K562 (cell line): ENCODE results near the gene CDK9. TPM values are rescaled to one million over a fixed set of nuclear protein-coding genes. Genes with fewer than 3 reads are reported as not detected.

ENCODE experiments used
- ATAC-seq: fragments of 200-7000 bp; cut with Tn5 transposase; 3 replicates; pipeline ENCODE4 v1.9.1; 2020; ENCODE audit warnings: moderate library complexity
- BruUV-seq: library from RNA; stranded (reverse); fragments of 400-500 nt; replicated peaks from 2 replicates; lab custom pipeline; 2021; lab: Mats Ljungman, UMichigan
- CTCF ChIA-PET: fragments of 300-600 bp; formaldehyde crosslinking; extraction: SDS; loops from one replicate; lab custom pipeline; 2021; ENCODE audit warnings: low intra/inter-chr PET ratio; lab: Yijun Ruan, JAX
- POLR2A ChIA-PET: fragments of 300-600, 350-650 bp; sonication (Branson Sonifier 250); formaldehyde crosslinking; extraction: SDS; loops from one replicate; lab custom pipeline; 2021; ENCODE audit warnings: antibody characterized with exemption, inconsistent platforms; lab: Yijun Ruan, JAX
- DNase-seq, 4 experiments: peaks; one replicate each; pipeline versions ENCODE4 v3.0.0 to v3.0.0-alpha.2; 2011 to 2018; ENCODE audit warnings: low spot score in 3 of 4, mixed read lengths in 3 of 4; ENCODE audit errors: extremely low read depth in 1 of 4
- FAIRE-seq: peaks from 2 replicates; lab custom pipeline; 2011; peaks lifted over from hg19 to GRCh38; lab: Jason Lieb, UNC
- H2AFZ ChIP-seq: 2 replicates; pipeline ENCODE4 v1.6.0; 2011; ENCODE audit warnings: low read depth, low read length, control low read depth, inconsistent platforms
- H3K27ac ChIP-seq: fragments of 200-600 bp; 3 replicates; pipeline ENCODE4 v1.8.0; 2011; ENCODE audit warnings: low read depth, mild to moderate bottlenecking, control low read depth, inconsistent platforms, low read length, moderate library complexity, mixed read lengths; ENCODE audit errors: extremely low read depth
- H3K27me3 ChIP-seq, 2 experiments: fragments of 300-600 bp in 1 of 2; 2 replicates in 1 of 2; 3 replicates in 1 of 2; pipeline versions ENCODE4 v1.6.0 to v1.8.0; 2011; ENCODE audit warnings: inconsistent platforms in 2 of 2, low read length in 2 of 2, mild to moderate bottlenecking in 1 of 2, mixed read lengths in 1 of 2, moderate library complexity in 1 of 2; ENCODE audit not compliant: control insufficient read depth in 2 of 2, insufficient read depth in 2 of 2
- H3K36me3 ChIP-seq: fragments of 300-600 bp; 3 replicates; pipeline ENCODE4 v1.8.0; 2011; ENCODE audit warnings: mild to moderate bottlenecking, low read length, inconsistent platforms; ENCODE audit not compliant: control insufficient read depth, insufficient read depth
- H3K4me1 ChIP-seq, 2 experiments: fragments of 200-600 bp in 1 of 2; replicated peaks in 1 of 2; 2 replicates in 1 of 2; 3 replicates in 1 of 2; pipeline versions ENCODE4 v1.5.1 to v1.8.0; 2011; ENCODE audit warnings: inconsistent platforms in 2 of 2, low read length in 2 of 2, mild to moderate bottlenecking in 1 of 2, mixed read lengths in 1 of 2, moderate library complexity in 1 of 2; ENCODE audit not compliant: control insufficient read depth in 2 of 2, insufficient read depth in 2 of 2
- H3K4me2 ChIP-seq: 2 replicates; pipeline ENCODE4 v1.6.1; 2011; ENCODE audit warnings: low read length, control low read depth, inconsistent platforms, mixed read lengths; ENCODE audit not compliant: insufficient read depth
- H3K4me3 ChIP-seq: fragments of 200-600 bp; sonication (generic), shearing (Covaris generic); 2 replicates; pipeline ENCODE4 v1.5.1; 2016; ENCODE audit warnings: control low read depth, inconsistent platforms
- H3K79me2 ChIP-seq: fragments of 200-600 bp; 3 replicates; pipeline ENCODE4 v1.8.0; 2011; ENCODE audit warnings: low read length, inconsistent platforms; ENCODE audit not compliant: control insufficient read depth, insufficient read depth
- H3K9ac ChIP-seq, 2 experiments: 2 replicates each; pipeline versions ENCODE4 v1.6.0 to v1.6.1; 2011; ENCODE audit warnings: low read depth in 2 of 2, low read length in 2 of 2, control low read depth in 1 of 2, inconsistent platforms in 1 of 2, mild to moderate bottlenecking in 1 of 2, mixed read lengths in 1 of 2; ENCODE audit not compliant: insufficient read depth in 1 of 2
- H3K9me1 ChIP-seq: one replicate; pipeline ENCODE4 v1.6.0; 2011; ENCODE audit warnings: inconsistent platforms, mild to moderate bottlenecking, low read length, moderate library complexity; ENCODE audit not compliant: control insufficient read depth, insufficient read depth
- H3K9me3 ChIP-seq: replicated peaks from 2 replicates; pipeline ENCODE4 v1.5.1; 2011; ENCODE audit warnings: low read depth, low read length, inconsistent platforms; ENCODE audit not compliant: control insufficient read depth, insufficient read depth
- H4K20me1 ChIP-seq: replicated peaks from 2 replicates; pipeline ENCODE4 v1.6.1; 2011; ENCODE audit warnings: low read length, inconsistent platforms, mixed read lengths; ENCODE audit not compliant: control insufficient read depth, insufficient read depth
- ETV6 ChIP-seq, 3 experiments: fragments of 150-350 bp in 1 of 3; sonication (generic) in 1 of 3; formaldehyde crosslinking in 1 of 3; IDR thresholded peaks; 2 replicates each; pipeline versions ENCODE4 v1.6.1 to v1.8.0; 2014 to 2022; ENCODE audit warnings: borderline replicate concordance in 2 of 3, low read depth in 2 of 3, antibody characterized with exemption in 1 of 3, low read length in 1 of 3, mild to moderate bottlenecking in 1 of 3, missing genetic modification reagents in 1 of 3
- KLF1 ChIP-seq: fragments of 450-650 bp; IDR thresholded peaks from 2 replicates; pipeline ENCODE4 v1.6.1; 2016; ENCODE audit warnings: missing genetic modification characterization, missing compliant biosample characterization
- NCOA2 ChIP-seq, 2 experiments: fragments of 450-650 bp; IDR thresholded peaks; 2 replicates each; pipeline ENCODE4 v1.6.1; 2018; ENCODE audit warnings: mild to moderate bottlenecking in 2 of 2, moderate library complexity in 1 of 2; ENCODE audit not compliant: partially characterized antibody in 2 of 2
- NCOR1 ChIP-seq: fragments of 450-650 bp; IDR thresholded peaks from 2 replicates; pipeline ENCODE4 v1.6.1; 2016; ENCODE audit warnings: mild to moderate bottlenecking, moderate library complexity
- RB1 ChIP-seq: fragments of 450-650 bp; IDR thresholded peaks from 2 replicates; pipeline ENCODE4 v1.6.1; 2017; ENCODE audit warnings: low read depth, mild to moderate bottlenecking
- SPI1 ChIP-seq: IDR thresholded peaks from 2 replicates; pipeline ENCODE4 v1.6.1; 2011; ENCODE audit warnings: low read depth, low read length, control low read depth, borderline replicate concordance
- SUPT5H ChIP-seq: fragments of 450-650 bp; IDR thresholded peaks from 2 replicates; pipeline ENCODE4 v1.6.1; 2016
- ZNF217 ChIP-seq: sonication (generic); formaldehyde crosslinking; IDR thresholded peaks from 2 replicates; pipeline ENCODE4 v1.8.0; 2022; ENCODE audit warnings: mild to moderate bottlenecking, missing genetic modification reagents
- ZNF239 ChIP-seq: fragments of 250-450 bp; sonication (Bioruptor Pico); IDR thresholded peaks from 2 replicates; pipeline ENCODE4 v1.4.0; 2020; ENCODE audit warnings: mild to moderate bottlenecking
- ZNF408 ChIP-seq: fragments of 250-450 bp; sonication (Bioruptor Pico); IDR thresholded peaks from 2 replicates; pipeline ENCODE4 v1.4.0; 2020; ENCODE audit warnings: low read depth, mild to moderate bottlenecking, moderate library complexity
- WGBS: fragments of 100-300 bp; shearing (Covaris generic); methylation state at CpG from one replicate; pipeline ENCODE4 v1.1.6; 2016; ENCODE audit warnings: low coverage, mixed read lengths; ENCODE audit not compliant: insufficient coverage; ENCODE audit errors: missing lambda C conversion rate; 5-methylcytosine and 5-hydroxymethylcytosine counted together
- in situ Hi-C: fragments of 300-500 bp; cut with MboI; formaldehyde crosslinking; loops from 4 replicates; pipeline ENCODE4 v1.15.0; 2018; ENCODE audit warnings: inconsistent platforms, mixed read lengths
- intact Hi-C: fragments of 100-400 bp; cut with micrococcal nuclease; formaldehyde crosslinking; loops from 2 replicates; pipeline ENCODE4 v1.14.2; 2022
- polyA plus RNA-seq, 8 experiments: library from polyadenylated mRNA; depleted of rRNA in 4 of 8; stranded (reverse) in 5 of 8; unstranded in 3 of 8; fragments of >200 nt; fragmentation: Nextera tagmentation in 2 of 8; fragmentation: Illumina TruSeq in 1 of 8; extraction: Ambion mirVana in 2 of 8; extraction: Trizol in 1 of 8; gene quantifications; 2 replicates each; pipeline versions ENCODE4 v1.2.1 to v1.2.3, GENCODE V29; 2011 to 2014; ENCODE audit warnings: inconsistent platforms in 1 of 8, missing spikeins in 1 of 8
- total RNA-seq, 7 experiments: library from RNA; depleted of rRNA in 6 of 7; stranded (reverse); fragments of >200 nt in 6 of 7; fragmentation: Illumina TruSeq in 2 of 7; extraction: Trizol in 2 of 7; gene quantifications; 2 replicates each; pipeline versions ENCODE4 v1.2.1 to v1.2.3, GENCODE V29; 2011 to 2021; ENCODE audit warnings: low replicate concordance in 1 of 7
- TF ChIP-seq, protein P1 (sequence below): fragments of 450-650 bp; IDR thresholded peaks from 2 replicates; pipeline ENCODE4 v1.7.0; 2016; ENCODE audit warnings: borderline replicate concordance
- TF ChIP-seq, protein P2 (sequence below): fragments of 450-650 bp; IDR thresholded peaks from 2 replicates; pipeline ENCODE4 v1.6.1; 2018; ENCODE audit not compliant: partially characterized antibody
- TF ChIP-seq, protein P3 (sequence below): fragments of 250-450 bp; sonication (Bioruptor Pico); IDR thresholded peaks from 2 replicates; pipeline ENCODE4 v1.8.0; 2022; ENCODE audit warnings: moderate library complexity, mild to moderate bottlenecking, inconsistent platforms

CDK9 gene
- total and polyA plus RNA-seq, 9 of the 15 experiments (the other 6 are each of a cell fraction or from before 2014, with no cell fraction given): 4.2 to 78.6 (median 33.0) TPM

DNA sequence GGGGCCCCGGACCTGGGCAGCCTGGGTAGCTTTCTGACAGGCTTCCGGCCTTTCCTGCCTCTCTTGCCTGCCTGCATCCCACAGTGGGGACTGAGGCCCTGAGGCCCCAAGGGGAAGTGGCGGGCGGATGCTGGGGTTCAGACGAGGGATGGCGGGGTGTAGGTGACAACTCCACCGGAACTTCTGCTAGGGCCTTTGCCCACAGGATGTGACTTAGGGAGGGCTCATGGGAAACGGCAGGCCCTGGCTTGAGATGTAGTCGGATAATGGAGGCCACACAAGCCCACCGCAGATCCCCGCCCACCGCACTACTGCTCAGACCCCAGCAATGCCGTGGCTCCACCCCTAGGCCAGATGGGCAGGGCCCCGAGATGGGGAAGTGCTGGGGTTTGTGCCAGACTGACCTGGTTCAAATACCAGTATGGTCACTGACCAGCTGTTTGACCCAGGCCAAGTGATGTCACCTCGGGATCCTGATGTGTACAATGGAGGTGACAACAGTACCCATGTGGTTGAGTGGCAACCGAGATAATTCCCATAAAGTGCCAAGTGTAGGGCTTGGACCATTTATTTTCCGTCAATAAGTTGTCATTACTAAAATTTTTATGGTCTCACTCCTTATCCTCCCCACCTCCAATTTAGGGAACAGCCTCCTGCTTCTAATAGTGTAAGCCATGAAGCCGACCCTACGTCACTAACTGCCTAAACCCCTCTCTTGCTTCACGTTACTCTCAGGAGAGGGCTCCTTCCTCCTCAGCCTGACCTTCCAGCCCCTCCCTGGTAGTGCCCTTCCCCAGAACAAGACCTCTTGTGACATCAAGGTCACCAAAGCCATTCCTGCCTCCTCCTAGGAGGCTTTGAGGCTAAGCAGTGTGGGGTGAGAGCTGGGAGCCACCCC, 2.5 kb upstream of the CDK9 start:
- peaks cover 16% of the 10 kb centered on the region for H3K36me3 ChIP-seq
- 70% methylated on average over 20 of the region's 20 CpGs for WGBS
- ChIA-PET CTCF (interaction anchor here (2.3 to 4.8 kb wide), 2 partner anchors 20 to 48 kb away, joined by 15 to 46 read pairs; partner anchors contain the start of gene TOR2A), POLR2A (interaction anchor here (0.6 to 1.2 kb wide), 3 partner anchors 12 to 52 kb away, joined by 3 to 4 read pairs (median 4); partner anchors contain the start of gene TOR2A)
- H3K9ac ChIP-seq: peak overlapping the region in 1 of 2 experiments; percentile 14; a peak in 1 of 4 replicates
- no peak overlapping the region for H3K27ac ChIP-seq
- in situ Hi-C loops: loop anchor here (5.0 kb wide), 1 partner anchor 46 kb away; the partner anchor contains the start of gene TOR2A
- intact Hi-C loops: loop anchor here (2.0 kb wide), 1 partner anchor 87 kb away; no protein-coding TSS in a partner anchor
- peaks cover 20% of the 10 kb centered on the region for H4K20me1 ChIP-seq
- H3K9me3 ChIP-seq: no peaks in the 10 kb centered on the region
- H3K27me3 ChIP-seq: no peaks in the 10 kb centered on the region
- no TSS peak for BruUV-seq
- DNase-seq (no peak), FAIRE-seq (no peak), ATAC-seq (no peak)
- H3K4me1 ChIP-seq: peaks cover 20 to 48% of the 10 kb centered on the region in 2 experiments
- no peaks in the 10 kb centered on the region for H3K9me1 ChIP-seq
- H3K79me2 ChIP-seq: peaks cover 26% of the 10 kb centered on the region
- no peak overlapping the region for H3K4me3 ChIP-seq
- no peak overlapping the region for H3K4me2 ChIP-seq
- 0 out of 2 replicates have a peak overlapping the region, but pooled peaks have one; percentile 48 for H2AFZ ChIP-seq
- TF ChIP-seq, protein P1, sequence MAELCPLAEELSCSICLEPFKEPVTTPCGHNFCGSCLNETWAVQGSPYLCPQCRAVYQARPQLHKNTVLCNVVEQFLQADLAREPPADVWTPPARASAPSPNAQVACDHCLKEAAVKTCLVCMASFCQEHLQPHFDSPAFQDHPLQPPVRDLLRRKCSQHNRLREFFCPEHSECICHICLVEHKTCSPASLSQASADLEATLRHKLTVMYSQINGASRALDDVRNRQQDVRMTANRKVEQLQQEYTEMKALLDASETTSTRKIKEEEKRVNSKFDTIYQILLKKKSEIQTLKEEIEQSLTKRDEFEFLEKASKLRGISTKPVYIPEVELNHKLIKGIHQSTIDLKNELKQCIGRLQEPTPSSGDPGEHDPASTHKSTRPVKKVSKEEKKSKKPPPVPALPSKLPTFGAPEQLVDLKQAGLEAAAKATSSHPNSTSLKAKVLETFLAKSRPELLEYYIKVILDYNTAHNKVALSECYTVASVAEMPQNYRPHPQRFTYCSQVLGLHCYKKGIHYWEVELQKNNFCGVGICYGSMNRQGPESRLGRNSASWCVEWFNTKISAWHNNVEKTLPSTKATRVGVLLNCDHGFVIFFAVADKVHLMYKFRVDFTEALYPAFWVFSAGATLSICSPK: no peak
- TF ChIP-seq RB1 (no peak), ZNF408 (CRISPR knock-in tag) (no peak), SUPT5H (no peak), NCOR1 (no peak), SPI1 (peak; percentile 31; the same call in 1 of the 2 replicates), NCOA2 (IDR thresholded peaks at IDR 0.05; ENCODE audit: partially characterized antibody in 2 of 2) (no peak), KLF1 (tag) (no peak), ETV6 (IDR thresholded peaks at IDR 0.05; ENCODE audit: borderline replicate concordance in 1 of 2, low read depth in 2 of 2, low read length in 1 of 2) (no peak), ETV6 (CRISPR knock-in tag; IDR thresholded peaks at IDR 0.05; ENCODE audit: borderline replicate concordance) (no peak), ZNF217 (CRISPR knock-in tag) (no peak), ZNF239 (CRISPR knock-in tag) (no peak)
- TF ChIP-seq, protein P2, sequence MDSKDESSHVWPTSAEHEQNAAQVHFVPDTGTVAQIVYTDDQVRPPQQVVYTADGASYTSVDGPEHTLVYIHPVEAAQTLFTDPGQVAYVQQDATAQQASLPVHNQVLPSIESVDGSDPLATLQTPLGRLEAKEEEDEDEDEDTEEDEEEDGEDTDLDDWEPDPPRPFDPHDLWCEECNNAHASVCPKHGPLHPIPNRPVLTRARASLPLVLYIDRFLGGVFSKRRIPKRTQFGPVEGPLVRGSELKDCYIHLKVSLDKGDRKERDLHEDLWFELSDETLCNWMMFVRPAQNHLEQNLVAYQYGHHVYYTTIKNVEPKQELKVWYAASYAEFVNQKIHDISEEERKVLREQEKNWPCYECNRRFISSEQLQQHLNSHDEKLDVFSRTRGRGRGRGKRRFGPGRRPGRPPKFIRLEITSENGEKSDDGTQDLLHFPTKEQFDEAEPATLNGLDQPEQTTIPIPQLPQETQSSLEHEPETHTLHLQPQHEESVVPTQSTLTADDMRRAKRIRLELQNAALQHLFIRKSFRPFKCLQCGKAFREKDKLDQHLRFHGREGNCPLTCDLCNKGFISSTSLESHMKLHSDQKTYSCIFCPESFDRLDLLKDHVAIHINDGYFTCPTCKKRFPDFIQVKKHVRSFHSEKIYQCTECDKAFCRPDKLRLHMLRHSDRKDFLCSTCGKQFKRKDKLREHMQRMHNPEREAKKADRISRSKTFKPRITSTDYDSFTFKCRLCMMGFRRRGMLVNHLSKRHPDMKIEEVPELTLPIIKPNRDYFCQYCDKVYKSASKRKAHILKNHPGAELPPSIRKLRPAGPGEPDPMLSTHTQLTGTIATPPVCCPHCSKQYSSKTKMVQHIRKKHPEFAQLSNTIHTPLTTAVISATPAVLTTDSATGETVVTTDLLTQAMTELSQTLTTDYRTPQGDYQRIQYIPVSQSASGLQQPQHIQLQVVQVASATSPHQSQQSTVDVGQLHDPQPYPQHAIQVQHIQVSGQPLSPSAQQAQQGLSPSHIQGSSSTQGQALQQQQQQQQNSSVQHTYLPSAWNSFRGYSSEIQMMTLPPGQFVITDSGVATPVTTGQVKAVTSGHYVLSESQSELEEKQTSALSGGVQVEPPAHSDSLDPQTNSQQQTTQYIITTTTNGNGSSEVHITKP: no peak
- TF ChIP-seq, protein P3, sequence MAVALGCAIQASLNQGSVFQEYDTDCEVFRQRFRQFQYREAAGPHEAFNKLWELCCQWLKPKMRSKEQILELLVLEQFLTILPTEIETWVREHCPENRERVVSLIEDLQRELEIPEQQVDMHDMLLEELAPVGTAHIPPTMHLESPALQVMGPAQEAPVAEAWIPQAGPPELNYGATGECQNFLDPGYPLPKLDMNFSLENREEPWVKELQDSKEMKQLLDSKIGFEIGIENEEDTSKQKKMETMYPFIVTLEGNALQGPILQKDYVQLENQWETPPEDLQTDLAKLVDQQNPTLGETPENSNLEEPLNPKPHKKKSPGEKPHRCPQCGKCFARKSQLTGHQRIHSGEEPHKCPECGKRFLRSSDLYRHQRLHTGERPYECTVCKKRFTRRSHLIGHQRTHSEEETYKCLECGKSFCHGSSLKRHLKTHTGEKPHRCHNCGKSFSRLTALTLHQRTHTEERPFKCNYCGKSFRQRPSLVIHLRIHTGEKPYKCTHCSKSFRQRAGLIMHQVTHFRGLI (CRISPR knock-in tag): no peak
